HG02943 (cell line): ENCODE data around the gene OVCA2.

Experiments used
- ATAC-seq: cut with Tn5 transposase; IDR thresholded peaks from one replicate; pipeline ENCODE4 v1.9.1; 2021; ENCODE audit warnings: mild to moderate bottlenecking, low read depth, moderate library complexity; ENCODE audit not compliant: unreplicated experiment

Gene OVCA2

GRCh38 chr17:2051933-2052559, 10.2 kb downstream of the OVCA2 start:
- no peak for ATAC-seq

DNA sequence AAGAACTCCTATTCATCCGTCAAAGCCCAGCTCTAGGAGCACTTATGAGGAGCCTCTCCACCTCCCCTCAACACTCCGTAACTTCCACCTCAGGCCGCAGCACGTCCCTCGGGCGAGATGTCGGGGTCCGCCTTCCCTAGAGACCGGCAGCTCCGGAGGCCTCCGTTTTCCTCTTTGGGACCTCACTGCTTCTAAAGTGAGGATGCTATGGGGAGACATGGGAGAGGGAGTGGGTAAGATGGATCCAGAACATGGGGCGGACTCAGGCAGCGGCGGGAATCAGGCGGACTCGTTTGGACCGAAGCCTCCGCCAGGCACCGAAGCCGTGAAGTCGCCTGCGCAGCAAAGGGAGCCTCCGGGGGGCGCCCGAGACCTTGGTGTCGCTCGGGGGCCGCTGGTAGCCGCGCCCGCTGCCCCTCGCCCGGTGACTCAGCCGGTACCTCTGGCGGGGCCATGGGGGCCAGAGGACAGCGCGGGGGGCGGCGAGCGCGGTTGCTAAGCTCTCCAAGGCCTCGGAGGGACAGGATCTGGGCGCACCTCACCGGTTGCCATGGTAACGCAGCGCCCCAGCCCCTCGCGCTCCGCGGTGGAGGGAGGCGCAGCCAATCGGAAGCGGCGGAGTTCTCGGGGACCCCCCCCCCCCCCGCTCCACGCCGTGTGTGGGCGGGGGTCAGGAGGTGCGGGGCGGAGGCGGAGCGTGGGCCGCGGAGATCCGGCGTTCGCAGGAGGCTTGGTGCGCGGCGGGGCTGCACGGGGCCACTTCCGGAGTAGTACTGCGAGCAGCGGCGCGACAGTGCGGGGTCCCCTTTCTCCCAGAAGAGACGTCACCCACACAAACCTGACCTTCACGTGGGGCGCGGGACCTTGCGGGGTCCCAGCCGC, 11.8 kb downstream of the OVCA2 start:
- ATAC-seq = no peak

DNA sequence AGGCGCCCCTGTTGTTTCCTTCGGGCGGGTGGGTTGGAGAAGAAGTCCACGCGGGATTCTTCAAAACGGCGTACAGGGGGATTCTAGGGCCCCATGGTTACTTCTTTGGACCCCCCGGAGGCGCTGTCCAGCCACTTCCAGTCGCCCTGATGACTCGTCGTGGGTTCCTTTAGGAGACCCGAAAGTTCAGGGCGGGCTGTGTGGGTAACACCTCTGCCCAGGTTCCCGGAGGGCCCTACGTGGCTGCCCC, 12.4 kb downstream of the OVCA2 start:
- no peak for ATAC-seq

- no peak for ATAC-seq
These were observed 12.9 kb downstream of the OVCA2 start, which contains the start of gene HIC1 for GRCh38 chr17:2054512-2055291. Gene HIC1, plus strand, starts transcription at chr17:2055103. Its CDS starts 1,588 bp downstream, at chr17:2056691.

- no peak for ATAC-seq
These were observed 13.7 kb downstream of the OVCA2 start for GRCh38 chr17:2055292-2056205.

- ATAC-seq = no peak
These were observed 14.7 kb downstream of the OVCA2 start for GRCh38 chr17:2056206-2057174.

DNA sequence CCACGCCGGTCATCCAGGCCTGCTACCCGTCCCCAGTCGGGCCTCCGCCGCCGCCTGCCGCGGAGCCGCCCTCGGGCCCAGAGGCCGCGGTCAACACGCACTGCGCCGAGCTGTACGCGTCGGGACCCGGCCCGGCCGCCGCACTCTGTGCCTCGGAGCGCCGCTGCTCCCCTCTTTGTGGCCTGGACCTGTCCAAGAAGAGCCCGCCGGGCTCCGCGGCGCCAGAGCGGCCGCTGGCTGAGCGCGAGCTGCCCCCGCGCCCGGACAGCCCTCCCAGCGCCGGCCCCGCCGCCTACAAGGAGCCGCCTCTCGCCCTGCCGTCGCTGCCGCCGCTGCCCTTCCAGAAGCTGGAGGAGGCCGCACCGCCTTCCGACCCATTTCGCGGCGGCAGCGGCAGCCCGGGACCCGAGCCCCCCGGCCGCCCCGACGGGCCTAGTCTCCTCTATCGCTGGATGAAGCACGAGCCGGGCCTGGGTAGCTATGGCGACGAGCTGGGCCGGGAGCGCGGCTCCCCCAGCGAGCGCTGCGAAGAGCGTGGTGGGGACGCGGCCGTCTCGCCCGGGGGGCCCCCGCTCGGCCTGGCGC, 15.4 kb downstream of the OVCA2 start:
- ATAC-seq = no peak

GRCh38 chr17:2057760-2058585, 16.2 kb downstream of the OVCA2 start:
- no peak for ATAC-seq

GRCh38 chr17:2058586-2059546, 17.0 kb downstream of the OVCA2 start:
- no peak for ATAC-seq

GRCh38 chr17:2059547-2060384, 17.9 kb downstream of the OVCA2 start:
- ATAC-seq = no peak

DNA sequence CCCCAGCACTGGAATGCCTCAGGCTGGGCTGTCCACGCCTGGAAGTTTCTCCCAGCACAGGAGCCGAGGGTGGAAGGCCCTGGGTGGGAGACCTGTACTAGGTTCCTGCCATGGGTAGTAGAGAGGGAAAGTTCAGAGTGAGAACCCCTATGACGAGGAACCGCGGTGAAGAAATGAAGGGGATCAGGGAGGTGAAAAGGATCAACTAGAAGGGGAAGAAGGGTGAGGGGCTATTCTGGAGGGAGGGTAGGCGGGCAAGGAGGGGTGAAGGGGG, 18.5 kb downstream of the OVCA2 start:
- ATAC-seq = no peak

- no peak for ATAC-seq
These were observed 19.0 kb downstream of the OVCA2 start for GRCh38 chr17:2060681-2061440.

DNA sequence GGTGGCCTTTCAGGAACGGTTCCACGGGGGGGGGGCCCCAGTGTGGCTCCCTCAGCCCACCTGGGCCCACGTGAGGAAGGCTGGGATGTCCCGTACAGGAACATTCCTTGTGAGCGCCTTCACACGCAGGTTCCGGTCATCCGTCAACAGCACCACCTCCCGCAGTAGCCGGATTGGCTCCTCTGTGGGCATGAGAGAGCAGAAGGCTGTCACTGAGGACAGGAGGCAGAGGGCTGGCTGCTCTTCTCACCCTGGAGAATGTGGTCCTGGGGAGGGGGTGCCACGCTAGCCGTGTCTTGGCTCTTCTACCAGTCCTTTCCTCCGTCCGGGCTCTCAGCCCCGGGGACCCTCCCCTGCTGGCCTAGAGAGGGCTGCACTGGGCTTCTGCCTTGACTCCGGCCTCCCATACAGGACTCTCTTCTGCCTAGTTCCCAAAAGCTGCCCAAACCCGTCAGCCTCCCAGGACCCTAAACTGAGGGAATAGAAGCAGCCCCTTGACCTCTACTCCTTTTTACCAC, 19.7 kb downstream of the OVCA2 start:
- no peak for ATAC-seq

DNA sequence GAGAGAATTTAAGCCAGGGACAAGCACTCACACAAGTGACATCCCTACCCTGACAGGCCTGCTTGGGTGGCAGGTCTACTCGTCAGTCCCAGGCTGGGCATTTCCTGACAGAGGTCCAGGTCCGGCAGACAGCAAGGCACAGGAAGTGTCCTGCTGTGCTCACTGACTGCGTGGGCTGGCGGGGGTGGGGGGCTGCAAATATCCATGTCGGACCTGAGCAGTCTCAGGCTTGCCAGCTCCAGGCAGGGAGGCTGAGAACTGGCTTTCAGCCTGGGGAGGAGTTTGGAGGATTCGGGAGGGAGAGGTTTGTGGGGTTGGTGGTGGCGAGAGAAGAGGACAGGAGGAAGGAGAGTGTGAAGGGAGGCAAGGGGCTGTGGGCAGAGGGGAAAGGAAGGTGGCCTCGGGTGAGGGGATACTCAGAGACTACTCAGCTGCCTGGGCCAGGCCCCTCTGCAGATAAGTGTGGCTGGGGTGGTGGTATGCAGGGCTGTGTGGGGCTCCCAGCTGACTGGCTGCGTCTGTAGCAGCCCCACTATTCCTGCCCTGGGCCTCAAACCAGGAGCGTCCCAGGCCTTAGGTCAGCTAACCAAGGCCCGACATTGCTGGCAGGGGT, 20.9 kb downstream of the OVCA2 start:
- ATAC-seq = no peak
